NCI-H82 (cell line): ENCODE measurements around the gene TMEM134.
A peak's percentile ranks its signal among the peaks of the same experiment; 100 is the strongest.

Source experiments
- DNase-seq: peaks from one replicate; lab custom pipeline; 2025; lab: John Stamatoyannopoulos, UW

Gene TMEM134

DNA sequence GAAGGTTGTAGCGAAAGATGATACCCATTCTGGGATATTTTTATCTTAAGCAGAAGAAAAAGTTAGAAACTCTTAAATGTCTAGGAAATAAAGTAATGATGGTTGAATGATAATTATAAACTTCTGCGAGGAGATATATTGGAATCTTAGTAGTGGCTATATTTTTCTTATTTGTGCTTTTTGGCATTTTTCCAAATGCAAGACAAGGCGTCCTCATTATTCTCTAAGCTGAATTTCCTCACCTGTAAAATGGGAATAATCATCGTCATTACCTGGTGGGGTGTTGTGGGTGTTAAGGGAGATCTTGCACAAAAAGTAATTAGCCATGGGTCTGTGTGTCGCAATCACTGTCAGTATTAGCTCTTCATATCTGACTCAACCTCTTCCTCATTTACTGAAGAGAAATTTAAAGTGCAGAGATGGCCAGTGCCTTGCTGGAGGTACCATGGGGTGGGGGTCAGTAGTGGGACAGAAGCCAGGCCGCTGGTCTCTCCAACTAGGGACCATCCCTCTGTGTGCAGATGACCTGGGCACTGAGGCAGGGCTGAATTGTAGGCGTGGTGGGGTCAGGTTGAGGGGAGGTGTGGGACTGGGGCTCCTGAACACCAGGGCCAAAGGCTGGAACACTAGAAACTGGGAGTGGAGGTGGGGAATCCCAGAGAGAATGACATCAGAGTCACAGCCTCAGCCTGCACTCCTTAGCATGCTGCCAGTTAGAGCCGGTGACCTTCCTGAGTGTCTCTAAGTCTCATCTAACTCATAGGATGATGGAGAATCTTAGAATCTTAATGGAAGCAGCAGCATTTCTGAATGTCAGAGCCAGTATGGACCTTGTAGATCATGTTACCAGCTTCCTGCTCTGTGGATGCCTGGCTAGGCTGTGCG is 32.0 kb upstream of the TMEM134 start:
- no peak for DNase-seq

DNA sequence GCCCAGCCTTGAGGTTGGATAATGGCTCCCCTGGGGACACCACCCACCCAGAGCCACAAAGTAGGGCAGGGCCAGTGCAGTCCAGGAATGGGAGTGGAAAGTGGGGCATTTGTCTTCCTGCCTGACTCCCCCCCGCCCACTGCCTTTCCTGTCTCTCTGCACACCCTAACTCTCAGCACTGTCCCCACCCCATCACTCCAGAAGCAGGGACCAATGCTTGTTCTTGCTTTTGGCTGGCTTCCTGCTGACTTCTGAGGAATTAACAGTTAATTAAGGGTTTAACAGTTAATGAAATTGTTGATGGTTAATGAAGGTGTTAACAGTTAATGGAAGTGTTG is 31.4 kb upstream of the TMEM134 start:
- no peak for DNase-seq

DNA sequence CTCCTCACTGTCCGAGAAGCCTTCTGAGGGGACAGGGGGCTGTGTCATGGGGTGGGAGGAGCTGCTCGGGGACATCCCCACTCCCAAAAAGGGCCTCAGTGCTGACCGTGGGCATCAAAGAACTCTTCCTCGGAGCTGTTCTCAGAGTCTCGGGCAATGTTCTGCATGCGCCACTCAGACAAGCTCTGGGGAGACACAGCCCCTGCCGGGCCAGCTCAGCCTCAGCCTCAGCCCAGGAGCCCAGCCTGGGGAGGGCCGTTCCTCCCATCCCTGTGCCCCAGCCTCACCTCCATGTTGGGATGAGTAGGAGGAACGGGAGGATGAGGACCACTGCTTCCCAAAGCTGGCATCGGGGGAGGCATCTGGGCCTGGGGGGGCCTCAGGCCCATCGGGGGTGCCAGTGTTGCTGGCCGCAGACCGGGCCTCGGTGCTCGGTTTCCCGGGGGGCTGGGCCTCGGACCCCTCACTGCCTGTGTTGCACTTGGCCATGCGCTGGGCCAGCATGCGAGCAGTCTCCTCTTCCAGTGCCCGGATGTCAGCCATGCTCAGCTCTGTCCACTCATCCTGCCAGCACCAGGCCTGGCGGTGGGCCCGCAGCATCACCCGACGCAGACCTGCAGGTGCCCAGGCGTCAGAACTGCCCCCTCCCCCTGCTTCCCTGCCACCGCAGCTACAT is 30.9 kb upstream of the TMEM134 start:
- no peak for DNase-seq

DNA sequence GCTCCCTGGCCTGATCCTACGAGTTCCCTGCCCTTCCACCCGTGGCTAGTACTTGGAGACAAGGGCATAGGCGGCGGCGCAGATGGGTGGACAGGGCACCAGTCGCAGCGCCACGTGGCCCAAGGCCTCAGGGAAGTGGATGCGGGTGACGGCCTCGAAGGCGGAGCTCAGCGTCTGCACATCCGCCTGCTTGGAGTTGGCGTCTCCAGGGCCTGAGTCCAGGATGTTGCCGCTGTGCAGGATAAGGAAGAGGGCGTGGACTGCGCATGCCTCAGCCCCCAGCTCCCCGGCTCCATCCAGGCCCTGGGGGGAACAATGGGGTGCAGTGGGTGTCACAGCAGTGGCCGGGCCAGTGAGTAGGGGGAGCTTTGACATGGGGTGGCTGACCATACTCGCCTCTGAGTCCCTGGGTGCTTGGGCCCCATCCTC is 29.5 kb upstream of the TMEM134 start:
- no peak for DNase-seq

DNA sequence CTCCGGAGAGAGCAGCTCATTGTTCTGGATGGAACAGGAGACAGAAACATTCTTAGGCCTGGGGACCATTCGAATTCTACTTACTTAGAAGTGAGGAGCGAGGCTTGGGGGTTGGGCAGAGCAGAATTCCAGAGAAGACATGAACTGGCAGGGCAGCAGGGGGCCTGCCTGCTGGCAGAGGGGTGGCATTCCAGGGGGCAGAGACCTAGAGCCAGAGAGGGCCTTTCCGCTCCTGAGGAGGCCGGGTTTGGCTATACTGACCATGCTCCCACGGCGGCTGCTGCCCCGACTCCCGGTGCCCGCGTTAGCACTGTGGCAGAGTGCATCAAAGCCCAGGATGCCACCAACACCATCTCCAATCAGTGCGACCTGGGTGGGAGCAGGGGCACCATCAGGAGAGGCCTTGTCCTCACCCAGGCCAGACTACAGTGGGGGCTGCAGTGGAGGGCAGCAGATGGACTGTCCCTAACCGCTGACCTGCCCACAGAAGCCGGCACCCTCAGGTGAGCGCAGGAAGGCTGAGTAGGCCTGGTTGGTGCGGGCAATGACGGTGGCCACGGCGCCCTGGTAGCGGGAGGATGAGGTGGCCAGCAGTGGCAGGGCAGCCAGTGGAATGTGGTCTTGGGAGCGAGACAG is 28.7 kb upstream of the TMEM134 start:
- DNase-seq: no peak

DNA sequence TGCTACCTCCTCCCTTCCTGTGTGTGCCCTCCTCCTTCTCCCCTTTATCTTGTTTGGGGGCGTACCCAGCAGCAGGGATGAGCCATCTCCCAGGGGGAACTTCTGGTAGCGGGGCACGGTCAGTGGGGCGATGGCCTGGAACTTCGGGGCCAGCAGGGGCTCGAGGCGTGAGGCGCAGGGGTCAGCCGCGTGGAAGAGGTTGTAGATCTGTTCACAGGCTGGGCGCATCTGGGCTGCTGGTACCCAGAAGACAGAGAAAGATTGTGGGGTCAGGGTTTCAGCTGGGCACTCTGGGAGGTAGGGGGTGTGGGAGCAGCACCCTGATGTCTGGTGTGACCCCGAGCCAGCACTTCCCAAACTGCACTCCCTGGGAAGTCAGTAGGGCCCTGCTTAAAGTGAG is 27.1 kb upstream of the TMEM134 start:
- no peak for DNase-seq

DNA sequence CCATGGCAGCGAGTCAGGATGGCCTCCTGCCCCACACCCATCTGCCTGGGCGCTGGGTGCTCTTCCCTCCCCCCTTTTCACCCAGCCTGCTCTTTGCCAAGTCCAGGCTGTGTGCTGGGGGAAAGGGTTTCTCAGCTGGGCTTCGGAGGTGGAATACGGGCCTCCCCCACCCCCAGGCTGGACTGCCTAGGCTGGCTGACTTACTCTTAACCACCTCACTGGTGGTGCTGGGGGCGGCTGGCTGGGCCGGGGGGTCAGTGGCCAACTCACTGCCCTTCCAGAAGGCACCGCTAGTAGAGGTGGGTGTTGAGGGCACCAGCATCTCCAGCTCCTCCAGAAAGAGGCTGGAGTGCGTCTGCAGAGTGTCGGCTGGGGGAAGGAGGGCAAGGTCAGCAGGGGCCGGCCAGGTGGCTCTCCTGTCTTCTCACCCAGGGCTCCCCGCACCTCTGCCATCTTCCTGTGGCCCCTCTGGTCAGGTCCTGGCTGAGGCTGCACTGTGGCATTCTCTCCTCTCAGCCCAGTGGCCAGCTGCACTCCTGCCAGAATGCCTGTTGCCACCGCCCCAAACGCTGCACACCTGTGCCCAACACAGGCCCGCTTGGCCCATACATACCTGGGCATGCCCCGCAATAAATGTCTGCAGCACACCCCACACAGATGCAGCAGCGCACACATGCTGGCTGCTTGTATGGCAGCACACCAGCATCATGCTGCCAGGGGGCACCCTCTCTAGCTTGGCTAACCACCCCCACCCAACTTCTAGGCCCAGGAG is 26.4 kb upstream of the TMEM134 start:
- no peak for DNase-seq

DNA sequence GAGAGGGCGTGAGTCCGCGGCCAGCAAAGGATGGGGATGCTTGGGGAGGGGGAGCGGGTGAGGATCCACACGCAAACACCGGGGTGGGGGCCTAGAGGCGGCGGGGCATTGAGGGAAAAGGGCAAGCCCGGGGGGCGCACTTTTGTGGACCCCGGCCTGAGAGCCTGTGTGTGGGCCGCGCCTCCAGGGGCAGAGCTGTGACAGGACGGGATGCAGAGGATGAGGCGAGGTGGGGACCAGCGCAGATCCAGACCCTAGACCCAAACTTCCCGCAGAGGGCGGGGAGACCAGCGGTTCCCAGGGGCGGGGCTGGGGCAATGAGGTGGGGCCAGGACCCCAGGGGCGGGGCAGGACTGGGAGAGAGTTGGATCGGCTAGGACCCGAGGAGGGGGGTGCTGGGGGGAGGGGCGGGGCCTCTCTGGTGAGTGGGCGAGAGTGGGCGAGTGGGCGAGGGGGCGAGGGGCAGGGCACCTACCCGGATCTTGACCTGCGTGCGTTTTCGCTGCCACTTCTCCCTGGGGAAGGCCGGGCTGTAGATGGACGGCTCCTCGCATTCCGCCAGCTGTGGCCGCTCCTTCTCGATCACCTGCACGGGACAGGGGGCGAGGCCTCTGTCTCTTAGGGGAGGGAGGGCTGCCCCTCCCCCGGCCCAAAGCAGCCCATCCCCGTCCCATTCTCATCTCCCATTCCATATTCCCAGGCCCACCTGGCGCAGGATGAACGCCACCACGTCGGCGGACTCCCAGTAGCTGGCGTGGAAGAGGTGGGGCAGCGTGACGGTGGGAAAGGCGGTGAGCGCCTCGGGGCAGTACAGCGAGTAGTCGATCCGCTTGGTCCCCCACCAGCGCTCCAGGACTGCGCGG is 25.6 kb upstream of the TMEM134 start:
- DNase-seq: no peak

DNA sequence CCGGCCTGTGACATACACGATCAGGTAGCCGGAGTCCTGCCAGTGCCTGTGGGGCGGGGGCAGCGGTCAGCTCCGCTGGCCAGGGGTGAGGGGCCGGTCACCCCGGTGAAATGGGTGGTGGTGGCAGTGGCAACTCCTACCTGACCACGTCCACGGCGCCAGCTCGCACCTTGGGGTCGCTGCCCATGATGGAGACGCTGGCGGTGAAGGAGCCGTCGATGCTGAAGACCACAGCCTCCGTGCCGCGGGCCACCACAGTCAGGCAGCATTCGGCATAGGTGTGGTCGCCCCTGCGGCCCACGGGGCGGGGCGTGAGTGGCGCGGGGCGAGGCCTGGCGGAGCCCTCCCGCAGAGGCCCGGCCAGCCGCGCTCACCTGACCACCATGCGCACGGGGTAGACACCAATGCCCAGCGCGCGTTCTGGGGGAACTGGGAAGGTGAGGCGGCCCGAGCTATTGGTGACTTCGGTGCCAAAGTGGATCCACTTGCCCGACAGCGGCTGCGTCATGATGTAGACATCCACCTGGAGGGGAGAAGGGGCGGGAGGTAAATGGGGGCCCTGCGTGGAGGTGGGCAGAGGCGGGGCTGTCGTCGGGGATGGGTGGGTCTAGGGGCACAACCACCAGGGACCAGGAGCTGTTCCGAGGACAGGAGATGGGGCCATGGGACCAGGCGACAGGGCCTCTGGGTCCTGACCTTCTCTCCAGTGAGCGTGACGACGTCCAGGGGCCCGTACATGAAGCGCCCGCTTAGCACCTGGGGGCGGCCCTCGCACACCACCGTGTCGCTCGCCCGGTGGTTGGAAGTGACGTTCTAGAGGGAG is 24.7 kb upstream of the TMEM134 start:
- no peak for DNase-seq

DNA sequence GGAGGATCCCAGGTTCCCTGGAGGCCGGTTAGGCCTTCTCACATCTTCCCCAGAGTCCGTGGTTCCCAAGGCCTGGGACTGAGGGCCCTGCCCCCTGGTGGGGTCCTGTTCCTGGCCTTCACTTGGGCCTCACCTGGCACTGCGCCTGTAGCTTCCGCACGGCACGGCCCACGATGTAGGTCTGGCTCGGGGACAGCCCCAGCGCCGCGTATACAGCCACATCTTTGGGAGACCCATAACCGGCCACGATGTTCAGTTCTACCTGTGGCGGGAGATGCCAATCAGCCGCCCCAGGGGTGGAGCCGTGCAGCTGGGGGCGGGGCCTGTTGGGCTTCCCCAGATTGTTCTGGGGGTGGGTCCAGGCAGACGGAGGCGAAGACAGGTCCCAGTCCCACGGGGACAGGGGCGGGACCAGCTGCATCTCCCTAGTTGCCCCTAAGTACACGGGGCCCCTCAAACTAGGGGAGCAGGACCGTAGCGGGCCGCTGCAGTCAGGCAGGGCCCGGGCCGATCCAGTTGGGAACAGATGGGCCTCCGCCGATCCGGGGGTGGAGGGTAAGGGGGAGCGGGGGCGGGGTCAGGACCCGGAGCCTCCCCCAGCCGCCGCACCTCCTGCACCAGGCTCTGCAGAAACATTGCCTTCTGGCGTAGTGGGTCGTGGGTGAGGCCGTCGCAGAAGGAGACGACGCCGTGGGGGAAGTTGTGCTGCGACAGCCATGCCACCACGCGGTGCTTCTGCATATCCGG is 23.9 kb upstream of the TMEM134 start:
- peak; percentile 29 for DNase-seq

DNA sequence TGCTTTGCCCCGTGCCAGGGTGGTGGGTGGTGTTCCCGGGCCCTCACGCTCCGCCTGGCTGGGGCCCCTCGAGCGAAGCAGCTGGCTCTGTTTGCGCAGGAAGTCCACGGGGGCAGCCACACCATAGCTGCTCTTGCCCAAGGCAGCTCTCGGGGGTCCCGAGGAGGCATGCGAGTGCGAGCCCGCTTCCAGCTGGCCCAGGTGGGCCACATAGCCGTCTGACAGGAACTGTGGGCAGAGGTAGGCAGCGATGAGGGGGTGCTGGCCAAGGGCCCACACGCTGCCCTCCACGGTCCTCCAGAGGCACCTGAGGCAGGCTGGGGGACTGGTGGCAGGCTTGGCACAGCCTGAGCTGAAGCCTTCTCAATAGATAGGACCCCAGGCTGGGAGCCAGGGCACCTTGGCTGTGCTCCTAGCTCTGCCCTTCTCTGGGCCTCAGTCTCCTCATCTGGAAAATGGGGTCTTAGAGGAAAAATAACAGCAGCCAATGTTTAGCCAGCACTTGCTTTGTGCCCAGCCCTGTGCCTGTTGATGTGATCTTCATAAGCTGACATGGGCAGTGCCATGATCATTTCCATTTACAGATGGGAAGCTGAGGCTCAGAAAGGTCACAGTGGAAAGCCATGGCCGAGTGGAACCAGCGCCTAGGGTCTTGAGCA is 23.1 kb upstream of the TMEM134 start:
- no peak for DNase-seq

DNA sequence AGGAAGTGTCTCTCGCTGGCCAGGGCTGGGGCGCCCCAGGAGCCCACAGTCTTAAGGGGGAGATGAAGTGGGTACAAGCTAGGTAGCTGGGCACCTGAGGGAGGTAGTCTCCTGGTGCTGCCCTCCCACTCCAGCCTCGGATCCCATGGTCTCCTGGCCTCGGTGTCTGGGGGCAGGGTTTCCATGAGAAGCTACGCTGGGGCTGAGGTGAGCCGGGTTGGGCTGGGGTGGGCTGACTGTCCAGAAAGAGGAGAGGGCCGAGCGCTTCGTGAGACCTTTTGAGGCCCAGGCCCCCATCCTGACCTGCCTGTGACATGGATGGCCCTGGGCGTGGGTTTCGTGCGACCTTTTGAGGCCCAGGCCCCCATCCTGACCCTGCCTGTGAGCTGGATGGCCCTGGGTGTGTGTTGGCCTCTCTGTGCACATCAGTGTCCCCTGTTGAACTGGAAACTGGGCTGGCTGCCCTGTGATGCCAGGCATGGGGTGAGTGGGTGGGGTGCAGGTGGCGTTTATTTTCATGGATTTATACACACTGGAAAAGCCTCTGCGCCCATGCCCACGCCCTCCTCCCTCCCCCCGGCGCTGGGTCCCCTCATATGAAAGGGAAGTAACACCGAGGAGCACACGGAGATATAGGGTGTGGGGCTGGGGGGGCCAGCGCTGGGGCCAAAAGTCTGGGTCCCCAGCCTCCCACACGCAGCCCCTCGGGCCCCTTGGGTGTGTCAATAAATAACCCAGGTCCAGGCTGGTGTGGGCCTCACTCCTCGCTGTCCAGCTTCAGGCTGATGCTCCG is 22.4 kb upstream of the TMEM134 start:
- no peak for DNase-seq

DNA sequence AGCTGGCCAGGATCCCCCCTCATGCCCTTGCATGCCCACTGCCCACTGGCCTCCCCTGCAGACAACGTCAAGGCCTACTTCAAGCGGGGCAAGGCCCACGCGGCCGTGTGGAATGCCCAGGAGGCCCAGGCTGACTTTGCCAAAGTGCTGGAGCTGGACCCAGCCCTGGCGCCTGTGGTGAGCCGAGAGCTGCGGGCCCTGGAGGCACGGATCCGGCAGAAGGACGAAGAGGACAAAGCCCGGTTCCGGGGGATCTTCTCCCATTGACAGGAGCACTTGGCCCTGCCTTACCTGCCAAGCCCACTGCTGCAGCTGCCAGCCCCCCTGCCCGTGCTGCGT is 21.6 kb upstream of the TMEM134 start:
- no peak for DNase-seq

DNA sequence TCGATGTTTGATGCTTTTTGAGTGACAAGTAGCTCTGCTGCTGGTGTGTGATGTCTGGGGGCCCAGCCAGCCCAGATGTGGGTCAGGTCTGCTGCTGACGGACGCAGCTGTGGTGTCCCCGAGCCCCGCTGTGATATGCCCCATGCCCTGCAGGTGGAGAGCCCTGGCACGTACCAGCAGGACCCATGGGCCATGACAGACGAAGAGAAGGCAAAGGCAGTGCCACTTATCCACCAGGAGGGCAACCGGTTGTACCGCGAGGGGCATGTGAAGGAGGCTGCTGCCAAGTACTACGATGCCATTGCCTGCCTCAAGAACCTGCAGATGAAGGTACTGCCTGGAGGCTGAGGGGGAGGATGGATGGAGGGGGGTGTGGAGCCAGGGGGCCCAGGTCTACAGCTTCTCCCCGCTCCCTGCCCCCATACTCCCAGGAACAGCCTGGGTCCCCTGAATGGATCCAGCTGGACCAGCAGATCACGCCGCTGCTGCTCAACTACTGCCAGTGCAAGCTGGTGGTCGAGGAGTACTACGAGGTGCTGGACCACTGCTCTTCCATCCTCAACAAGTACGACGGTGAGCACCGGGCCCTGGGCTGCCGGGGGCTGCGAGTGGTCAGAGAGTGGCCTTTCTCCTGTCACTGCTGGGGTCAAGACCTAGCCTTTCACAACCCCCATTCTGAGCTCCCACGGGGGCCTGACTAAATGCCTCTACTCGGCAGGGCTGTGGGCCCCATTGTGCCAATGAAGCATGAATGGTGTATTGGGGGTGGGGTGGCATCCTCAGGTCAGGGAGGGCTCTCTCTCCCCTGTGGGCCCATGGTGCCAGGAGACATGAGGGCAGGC is 21.1 kb upstream of the TMEM134 start:
- no peak for DNase-seq

DNA sequence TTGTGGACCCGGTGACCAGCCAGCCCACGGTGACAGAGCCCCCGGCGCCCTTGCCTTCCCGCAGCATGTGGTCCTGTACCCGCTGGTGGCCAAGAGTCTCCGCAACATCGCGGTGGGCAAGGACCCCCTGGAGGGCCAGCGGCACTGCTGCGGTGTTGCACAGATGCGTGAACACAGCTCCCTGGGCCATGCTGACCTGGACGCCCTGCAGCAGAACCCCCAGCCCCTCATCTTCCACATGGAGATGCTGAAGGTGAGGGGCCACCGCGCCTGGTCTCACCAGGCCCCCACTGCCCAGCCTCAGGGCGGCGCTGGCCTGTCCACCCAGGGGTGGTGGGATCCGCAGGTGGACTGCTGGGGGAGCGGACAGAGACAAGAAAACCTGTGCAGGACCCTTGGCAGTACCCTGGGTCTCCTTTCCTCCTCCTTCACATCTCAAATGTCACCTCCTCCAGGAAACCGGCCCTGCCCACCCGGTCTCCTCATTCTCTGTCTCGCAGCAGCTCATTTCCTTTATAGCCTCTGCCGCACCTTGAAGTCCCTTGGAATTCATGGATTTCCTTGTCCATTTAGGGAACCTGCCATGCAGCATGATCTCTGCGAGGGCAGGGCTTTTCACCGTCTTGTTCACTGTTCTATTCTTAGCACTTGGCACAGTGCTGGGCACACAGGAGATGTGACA is 20.3 kb upstream of the TMEM134 start:
- DNase-seq: no peak

DNA sequence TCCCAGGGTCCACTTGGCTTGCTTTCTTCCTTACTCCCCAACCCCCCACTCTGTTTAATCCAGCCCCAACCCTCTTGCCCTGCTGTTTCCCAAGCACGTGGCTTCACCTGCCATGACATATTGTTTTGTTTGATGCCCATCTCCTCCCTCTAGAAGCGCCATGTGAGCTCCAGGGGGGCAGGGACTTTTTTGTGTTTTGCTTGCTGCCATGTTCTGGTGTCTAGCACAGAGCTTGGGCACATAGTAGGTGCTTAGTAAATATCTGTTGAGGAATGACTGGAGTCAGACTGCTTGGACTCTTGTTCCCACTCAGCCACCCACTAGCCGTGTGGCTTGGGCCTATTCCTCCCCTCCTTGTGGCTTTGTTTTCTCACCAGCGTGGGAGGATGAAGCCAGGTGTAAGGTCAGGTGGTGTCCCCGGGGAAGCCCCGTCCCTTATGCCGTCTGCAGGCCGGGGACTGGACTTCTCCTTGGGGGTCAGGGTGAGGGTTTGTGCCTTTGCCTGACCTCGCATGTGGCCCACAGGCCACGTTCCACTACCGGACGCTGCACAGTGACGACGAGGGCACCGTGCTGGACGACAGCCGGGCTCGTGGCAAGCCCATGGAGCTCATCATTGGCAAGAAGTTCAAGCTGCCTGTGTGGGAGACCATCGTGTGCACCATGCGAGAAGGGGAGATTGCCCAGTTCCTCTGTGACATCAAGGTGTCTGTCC is 17.6 kb upstream of the TMEM134 start:
- no peak for DNase-seq
